Left ventricle myocardium superior (tissue), 1 donor: ENCODE data around the gene LEMD2. TPM values are rescaled to one million over a fixed set of nuclear protein-coding genes. Genes with fewer than 3 reads are reported as not detected.
"Not testable (repeated sequence)": the region's sequence is repeated elsewhere in the genome, so short reads cannot be mapped to it uniquely, and the experiment has no call there.

Experiments used
- ATAC-seq: fragments of 200-7000 bp; cut with Tn5 transposase; one replicate; pipeline ENCODE4 v1.9.1; 2020; ENCODE audit warnings: mild to moderate bottlenecking, moderate library complexity
- DNase-seq: peaks from one replicate; pipeline ENCODE4 v3.0.0-alpha.2; 2020
- intact Hi-C: fragments of 100-400 bp; cut with micrococcal nuclease; formaldehyde crosslinking; loops from one replicate; pipeline ENCODE4 v1.11.0; 2022
- long read RNA-seq: library from polyadenylated mRNA; unstranded; transcript quantifications from one replicate; pipeline ENCODE4 v2.0.0, GENCODE V29; 2021
- total RNA-seq: library from RNA; stranded (reverse); fragmentation: NEBNext Ultra II Directional; extraction: Animal tissue kit (Norgen Biotek cat#: 25700); gene quantifications from one replicate; pipeline ENCODE4 v1.2.1, GENCODE V29; 2021
- donor health status: DM: no; HTN: yes; CAD: no; lungs with severe emphysema.

Gene LEMD2
- 22.5 TPM for total RNA-seq
- long read RNA-seq, transcript LEMD2-201 (9 exons, 2,958 nt), result major isoform, 109 of 130 reads
- long read RNA-seq, transcript LEMD2-207 (8 exons, 1,306 nt), result minor isoform, 5 of 130 reads
- long read RNA-seq, partial matches to known transcripts, result 0 of 130 reads
- long read RNA-seq, other reads (novel, unspliced or antisense), result 13 of 130 reads

DNA sequence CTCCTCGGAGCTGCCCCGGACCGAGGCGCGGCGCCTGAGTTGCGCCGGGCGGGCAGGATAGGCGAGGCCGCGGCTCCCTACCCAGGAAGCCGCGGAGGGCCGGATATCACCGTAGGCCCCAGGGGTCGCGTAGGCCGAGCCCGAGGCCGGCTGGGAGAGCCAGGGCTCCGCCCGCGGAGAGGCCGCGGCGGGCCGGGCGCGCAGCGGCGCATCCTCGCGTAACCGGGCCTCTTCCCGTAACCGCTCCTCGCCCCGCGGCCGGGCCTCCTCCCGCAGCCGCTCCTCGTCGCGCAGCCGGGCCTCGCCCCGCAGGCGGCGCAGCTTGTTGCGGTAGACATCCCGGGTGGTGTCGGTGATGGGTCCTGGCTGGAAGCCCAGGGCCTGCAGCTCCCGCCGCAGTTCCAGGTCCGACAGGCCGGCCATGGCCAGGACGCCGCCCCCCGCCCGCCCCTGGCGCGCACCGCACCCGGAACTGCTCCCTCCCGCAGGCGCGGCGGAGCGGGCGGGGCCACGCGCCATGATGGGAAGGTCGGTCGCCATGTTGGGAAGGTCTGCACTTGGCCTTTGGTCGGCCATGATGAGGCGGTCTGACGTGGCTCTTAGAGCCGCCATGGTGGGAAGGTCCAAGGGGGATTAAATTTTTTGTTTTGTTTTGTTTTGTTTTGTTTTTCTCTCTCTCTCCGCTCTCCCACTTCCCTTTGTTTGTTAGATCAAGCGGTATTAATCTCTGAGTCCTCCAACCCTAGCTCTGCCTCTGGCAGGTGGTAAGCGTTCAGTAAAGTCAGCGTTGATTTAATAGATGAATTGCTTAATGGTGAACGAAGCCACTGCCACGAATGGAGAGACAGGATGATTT, at the start of gene LEMD2:
TSS of gene LEMD2 (minus strand) at position 437 of the 856 bp plus-strand sequence. CDS start at position 423, 14 bp downstream.
- DNase-seq, result peak; percentile 97
- intact Hi-C loops, result no loop called here
- ATAC-seq, result peak; percentile 98

- ATAC-seq (no peak), DNase-seq (no peak)
- intact Hi-C loops, result no loop called here
Measured at GRCh38 chr6:33837971-33838665, 49.2 kb upstream of the LEMD2 start.

DNA sequence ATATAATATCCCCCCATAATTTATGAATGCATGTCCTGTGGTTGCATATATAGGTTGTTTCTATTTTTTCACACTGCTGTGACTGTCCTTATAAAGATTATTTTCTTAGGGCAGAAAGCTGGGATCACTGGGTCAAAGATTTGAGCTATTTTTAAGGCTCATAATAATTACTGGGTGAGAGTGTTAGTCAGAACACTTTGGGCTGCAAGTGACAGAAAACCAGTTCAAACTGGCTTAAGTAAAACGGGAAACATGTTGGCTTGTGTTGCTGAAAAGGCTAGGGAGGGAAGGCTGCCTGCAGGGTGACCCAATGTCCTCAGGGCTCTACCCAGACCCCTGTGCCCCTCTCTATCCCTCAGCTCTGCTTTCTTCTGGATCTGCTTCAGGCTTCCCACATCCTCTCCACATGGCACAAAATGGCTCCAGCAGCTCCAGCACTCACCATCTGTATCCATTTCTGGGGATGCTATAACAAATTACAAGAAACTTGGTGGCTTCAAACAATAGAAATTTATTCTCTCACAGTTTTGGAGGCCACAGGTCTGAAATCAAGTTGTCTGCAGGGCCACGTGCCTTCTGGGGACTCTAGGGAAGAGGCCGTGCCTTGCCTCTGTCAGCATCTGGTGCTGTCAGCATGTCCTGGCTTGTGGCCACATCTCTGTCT, 48.0 kb upstream of the LEMD2 start:
- ATAC-seq, result no peak
- DNase-seq, result no peak
- intact Hi-C loops, result no loop called here

DNA sequence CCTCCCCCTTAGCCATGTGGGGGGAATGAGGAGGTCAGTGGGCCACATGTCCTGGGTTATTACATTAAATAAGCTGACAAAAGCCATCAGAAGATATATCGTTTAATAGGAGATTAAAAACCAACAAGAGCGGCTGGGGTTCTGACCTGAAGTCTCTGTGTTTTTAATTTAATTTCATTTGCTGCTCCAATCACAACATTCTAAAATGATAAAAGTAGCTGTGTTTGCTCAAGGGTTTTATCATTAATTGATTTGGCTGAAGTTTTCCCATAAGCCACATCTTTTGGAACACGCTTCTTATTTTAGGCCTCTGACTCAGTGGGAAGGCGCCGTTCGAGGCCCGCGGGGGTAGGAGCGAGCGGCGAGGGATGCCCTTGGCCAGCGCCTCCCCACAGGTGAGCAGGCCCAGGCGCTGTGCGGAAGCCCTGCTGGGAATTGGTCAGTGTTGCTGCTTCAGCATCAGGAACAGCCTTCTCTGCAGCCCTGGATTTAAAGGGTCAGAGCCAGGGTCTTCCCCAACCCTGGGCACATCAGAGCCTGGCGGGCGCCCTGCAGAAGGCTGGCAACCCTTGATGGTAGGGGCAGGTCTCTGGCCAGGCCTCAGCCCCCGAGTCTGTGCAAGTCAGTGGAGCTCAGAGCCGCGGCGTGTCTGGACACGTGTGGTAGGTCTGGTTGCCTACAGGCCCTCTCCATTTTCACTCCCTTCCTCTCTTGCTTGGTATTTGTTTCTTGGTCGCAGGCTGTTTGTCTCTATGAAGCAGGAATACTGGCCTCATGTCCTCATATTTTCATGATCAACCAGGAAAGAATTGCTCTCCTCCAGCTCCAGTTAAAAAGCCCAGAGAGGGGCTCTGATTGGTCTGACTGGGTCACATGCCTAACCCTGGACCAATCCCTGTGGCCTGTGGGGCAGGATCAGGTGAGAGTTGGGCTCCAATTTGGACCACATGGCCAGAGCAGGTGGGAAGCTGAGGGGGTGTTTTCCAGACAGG, 45.8 kb upstream of the LEMD2 start:
- no peak for DNase-seq
- intact Hi-C loops, result no loop called here
- no peak for ATAC-seq

GRCh38 chr6:33833599-33833998, 44.7 kb upstream of the LEMD2 start:
- ATAC-seq, result no peak
- DNase-seq, result no peak
- intact Hi-C loops, result no loop called here

GRCh38 chr6:33832831-33833230, 43.9 kb upstream of the LEMD2 start:
- intact Hi-C loops, ATAC-seq, DNase-seq: not testable (repeated sequence)

DNA sequence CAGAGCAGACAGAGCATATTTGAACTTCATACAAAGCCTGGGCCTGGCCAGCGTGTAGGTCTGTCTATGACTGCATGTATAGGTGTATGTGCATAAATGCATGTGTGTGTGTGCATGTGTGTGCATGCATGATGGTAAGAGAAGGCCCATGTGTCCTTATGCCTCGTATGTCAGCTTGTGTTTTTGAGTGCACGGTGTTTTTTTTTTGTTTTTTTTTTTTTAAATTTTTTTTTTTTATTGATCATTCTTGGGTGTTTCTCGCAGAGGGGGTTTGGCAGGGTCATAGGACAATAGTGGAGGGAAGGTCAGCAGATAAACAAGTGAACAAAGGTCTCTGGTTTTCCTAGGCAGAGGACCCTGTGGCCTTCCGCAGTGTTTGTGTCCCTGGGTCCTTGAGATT, 42.8 kb upstream of the LEMD2 start:
- intact Hi-C loops, DNase-seq, ATAC-seq: not testable (repeated sequence)

GRCh38 chr6:33830635-33831240, 41.8 kb upstream of the LEMD2 start:
- ATAC-seq (no peak), DNase-seq (peak; percentile 15)
- intact Hi-C loops, result no loop called here

- ATAC-seq (peak; percentile 94), DNase-seq (peak; percentile 60)
- intact Hi-C loops, result no loop called here
Measured at GRCh38 chr6:33828764-33829731, 40.1 kb upstream of the LEMD2 start.

DNA sequence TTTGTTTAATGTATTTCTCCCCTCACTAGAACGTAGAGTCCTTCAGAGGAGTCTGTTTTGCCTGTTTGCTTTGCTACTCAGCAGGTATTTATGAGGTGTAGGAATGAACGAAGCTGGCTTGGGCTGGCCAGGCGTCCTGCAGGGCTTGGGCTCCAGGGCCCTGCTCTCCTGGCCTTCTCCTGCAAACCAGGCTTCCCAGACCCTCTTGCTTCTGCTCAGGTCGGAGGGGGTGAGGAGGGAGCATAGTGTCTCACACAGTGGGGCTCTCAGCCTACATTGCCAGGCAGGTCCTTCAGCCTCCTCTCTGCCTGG, 39.5 kb upstream of the LEMD2 start:
- DNase-seq, result peak; percentile 25
- intact Hi-C loops, result no loop called here
- ATAC-seq, result no peak

DNA sequence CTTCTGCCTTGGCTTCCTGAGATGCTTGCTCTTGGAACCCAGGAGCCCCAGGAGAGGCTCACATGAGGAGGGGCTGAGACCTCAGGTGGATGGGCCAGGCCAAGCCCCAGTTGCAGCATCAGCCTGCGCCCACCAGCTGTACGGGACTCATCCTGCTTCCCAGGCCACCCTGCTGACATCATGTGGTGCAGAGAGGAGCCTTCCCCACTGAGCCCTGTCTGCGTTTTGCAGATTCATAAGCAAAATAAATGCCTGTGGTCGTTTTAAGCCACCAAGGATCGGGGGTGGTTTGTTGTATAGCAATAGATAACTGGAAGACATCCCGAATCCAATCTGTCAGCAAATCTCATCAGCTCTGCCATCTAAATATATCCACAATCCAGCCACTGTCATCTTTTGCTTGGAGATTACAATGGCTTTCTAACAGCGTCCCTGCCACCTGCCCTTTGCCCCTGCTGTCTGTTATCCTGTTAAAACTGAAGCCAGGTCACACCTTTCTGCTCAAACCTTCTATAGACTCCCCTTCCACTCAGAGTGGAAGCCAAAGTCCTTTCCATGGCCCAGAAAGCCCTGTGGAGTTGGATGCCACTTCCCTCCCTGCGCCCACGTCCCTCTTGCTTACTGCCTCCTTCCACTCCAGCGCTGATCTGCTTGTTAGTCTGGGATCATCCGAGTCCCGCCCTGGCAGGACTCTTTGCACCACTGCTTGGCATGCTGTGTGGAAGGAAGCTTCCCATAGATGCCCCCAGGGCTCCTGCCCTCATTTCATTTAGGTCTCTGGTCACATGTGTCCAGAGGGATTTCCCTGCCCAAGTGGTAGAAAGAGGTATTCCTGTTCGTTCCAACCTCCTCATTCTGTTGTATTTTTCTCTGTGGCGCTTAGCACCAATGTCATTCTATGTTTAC, 38.9 kb upstream of the LEMD2 start:
- intact Hi-C loops, result no loop called here
- ATAC-seq (no peak), DNase-seq (peak; percentile 4)

GRCh38 chr6:33826537-33826936, 37.6 kb upstream of the LEMD2 start:
- ATAC-seq, result no peak
- intact Hi-C loops, result no loop called here
- peak; percentile 1 for DNase-seq

DNA sequence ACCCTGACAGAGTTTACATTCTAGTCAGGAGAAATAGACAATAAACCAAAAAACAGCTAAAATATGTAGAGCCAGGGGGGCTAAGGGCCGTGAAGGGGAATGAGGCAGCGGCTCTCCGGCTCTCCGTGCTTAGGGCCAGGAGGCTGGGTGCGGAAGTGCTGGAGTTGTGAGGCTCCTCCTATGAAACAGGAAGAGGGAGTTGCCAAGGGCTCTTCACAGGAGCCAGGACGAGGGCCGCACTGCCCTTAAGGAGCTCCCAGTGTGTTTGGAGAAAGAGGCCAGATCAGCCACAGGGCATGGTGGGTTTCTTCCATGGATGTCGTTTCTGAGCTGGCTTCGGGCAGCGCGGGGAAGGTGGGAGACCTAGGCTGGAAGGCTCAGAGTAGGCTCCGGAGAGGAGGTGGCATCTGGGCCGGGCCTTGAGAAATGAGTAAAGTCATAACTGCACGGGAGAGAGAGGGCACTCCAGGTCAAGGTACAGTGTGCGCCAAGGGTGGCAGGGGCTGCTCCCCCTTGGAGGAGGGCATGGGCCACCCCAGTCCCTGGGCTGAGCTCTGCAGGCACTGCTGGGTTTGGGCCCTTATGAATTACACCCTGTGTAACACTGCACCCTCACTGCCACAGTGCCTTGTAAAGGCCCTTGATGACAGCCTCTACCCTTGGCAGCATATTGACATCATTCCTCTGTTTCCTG, 35.7 kb upstream of the LEMD2 start:
- intact Hi-C loops, result no loop called here
- DNase-seq, result peak; percentile 38
- ATAC-seq, result no peak

DNA sequence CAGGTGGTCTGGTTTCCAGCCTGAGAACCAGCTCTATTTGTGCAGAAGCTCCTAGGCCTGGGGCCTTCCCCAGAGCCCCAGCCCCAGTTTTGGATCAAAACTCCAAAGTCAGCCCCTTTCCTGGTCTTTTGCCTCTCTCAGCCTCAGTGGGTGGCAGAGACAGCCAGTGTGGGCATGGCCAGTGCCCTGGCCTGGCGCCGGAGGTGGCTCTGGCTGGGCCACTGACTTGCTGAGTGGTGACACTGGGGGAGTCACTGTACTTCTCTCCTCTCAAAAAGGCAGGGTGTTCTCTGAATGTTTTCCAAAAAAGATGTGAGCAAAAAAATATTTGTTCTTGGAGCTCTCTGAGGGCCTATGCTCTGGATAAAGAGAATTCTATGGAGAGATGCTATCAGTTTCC, 34.9 kb upstream of the LEMD2 start:
- ATAC-seq (no peak), DNase-seq (peak; percentile 7)
- intact Hi-C loops, result no loop called here

DNA sequence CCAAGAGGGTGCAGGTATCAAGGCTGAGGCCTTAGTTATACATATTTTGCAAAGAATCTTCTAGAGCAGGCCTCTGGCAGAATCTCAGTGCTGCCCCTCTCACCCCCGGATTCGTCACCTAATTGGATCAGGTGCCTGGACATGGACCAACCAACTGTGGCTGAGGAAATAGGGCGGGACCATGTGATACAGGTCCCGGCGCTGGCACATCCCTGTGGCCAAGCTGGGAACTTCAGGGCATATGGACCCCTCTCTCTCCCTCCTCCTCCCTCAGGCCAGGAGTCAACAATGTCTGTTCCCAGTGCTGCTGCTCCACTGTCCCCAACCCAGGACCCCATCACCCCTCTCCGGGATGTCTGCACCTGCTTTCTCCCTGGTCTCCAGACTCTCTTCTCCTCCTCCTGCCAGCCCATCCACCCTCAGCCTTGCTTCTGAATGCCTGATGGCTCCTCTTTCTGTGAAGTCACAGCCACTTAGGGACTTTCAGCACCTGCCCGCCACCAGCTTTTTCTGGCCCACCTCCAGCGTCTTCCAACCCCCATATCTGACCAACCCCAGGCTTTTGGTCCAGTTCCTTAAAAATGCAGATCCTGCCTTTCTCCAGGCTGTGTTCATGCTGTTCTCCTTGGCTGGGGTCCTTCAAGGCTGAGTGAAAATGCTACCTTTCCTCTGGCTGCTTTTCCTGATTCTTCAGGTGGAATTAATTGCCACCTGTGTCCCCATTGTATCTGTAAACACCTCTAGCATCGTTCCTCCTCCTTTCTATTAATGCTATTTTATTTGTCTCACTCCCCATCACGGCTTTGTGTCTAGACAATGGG, 33.9 kb upstream of the LEMD2 start:
- ATAC-seq, result no peak
- DNase-seq, result peak; percentile 6
- intact Hi-C loops, result no loop called here
